ENCODE measurements around the gene ALPL. TPM values are rescaled to one million over a fixed set of nuclear protein-coding genes. Genes with fewer than 3 reads are reported as not detected.

ALPL gene
- polyA plus RNA-seq, 3 donors = not detected

- H3K4me1 ChIP-seq (ENCODE audit: control insufficient read depth in 1 of 2, insufficient read depth in 2 of 2, low read length in 2 of 2) = no peaks in the 10 kb centered on the region
- H3K4me3 ChIP-seq (replicated peaks in 1 of 3; ENCODE audit: low read depth in 2 of 3, low read length in 3 of 3) = no peak overlapping the region
- H3K36me3 ChIP-seq (replicated peaks in 1 of 2; ENCODE audit: control insufficient read depth in 1 of 2, insufficient read depth in 2 of 2, low read length in 2 of 2) = no peaks in the 10 kb centered on the region
- no peak for DNase-seq
- Mint-ChIP-seq H3K4me1 (no peaks in the 10 kb centered on the region), H3K4me3 (no peak overlapping the region), H3K27ac (no peak overlapping the region), H3K36me3 (no peaks in the 10 kb centered on the region), H3K27me3 (ENCODE audit: low read depth in 3 of 3) (peaks cover 24 to 26% (median 26%) of the 10 kb centered on the region in 3 donors), H3K9me3 (peaks cover 0 to 10% (median under 1%) of the 10 kb centered on the region in 7 donors)
- 79% methylated on average over 4 of the region's 6 CpGs for WGBS (ENCODE audit: insufficient coverage)
- H3K9me3 ChIP-seq (replicated peaks in 1 of 2; ENCODE audit: control insufficient read depth in 1 of 2, insufficient read depth in 1 of 2, low read length in 2 of 2) = no peaks in the 10 kb centered on the region
- no peak for TF ChIP-seq CTCF (IDR thresholded peaks at IDR 0.05)
- no peak overlapping the region for H2AFZ ChIP-seq (ENCODE audit: insufficient read depth, low read depth, low read length, poor library complexity, severe bottlenecking)
- H3K9ac ChIP-seq (ENCODE audit: insufficient read depth, low read length, poor library complexity, severe bottlenecking) = no peak overlapping the region
- no peak overlapping the region for H3K27ac ChIP-seq (ENCODE audit: low read depth in 1 of 2, low read length in 2 of 2)
- no peak overlapping the region for H3K4me2 ChIP-seq (replicated peaks; ENCODE audit: extremely low read depth, low read length, poor library complexity, severe bottlenecking)
- no peaks in the 10 kb centered on the region for H4K20me1 ChIP-seq (ENCODE audit: insufficient read depth, low read length)
- peaks cover 3 to 6% of the 10 kb centered on the region in 2 donors for H3K27me3 ChIP-seq (ENCODE audit: control insufficient read depth in 2 of 2, insufficient read depth in 2 of 2, low read length in 2 of 2)
- intact Hi-C loops (cut with micrococcal nuclease) = no loop called here
- H3K79me2 ChIP-seq (ENCODE audit: insufficient read depth, low read length) = no peaks in the 10 kb centered on the region
These were observed 15.0 kb upstream of the ALPL start for GRCh38 chr1:21494196-21494595.

GRCh38 chr1:21495225-21495820 is 13.9 kb upstream of the ALPL start:
- intact Hi-C loops (cut with micrococcal nuclease) = no loop called here
- H3K4me1 ChIP-seq (ENCODE audit: control insufficient read depth in 1 of 2, insufficient read depth in 2 of 2, low read length in 2 of 2) = no peaks in the 10 kb centered on the region

More at GRCh38 chr1:21495225-21495820, 13.9 kb upstream of the ALPL start:
- no peak overlapping the region for H3K4me3 Mint-ChIP-seq
- Histone ChIP-seq H3K79me2 (ENCODE audit: insufficient read depth, low read length) (no peaks in the 10 kb centered on the region), H4K20me1 (ENCODE audit: insufficient read depth, low read length) (no peaks in the 10 kb centered on the region), H3K4me2 (replicated peaks; ENCODE audit: extremely low read depth, low read length, poor library complexity, severe bottlenecking) (no peak overlapping the region), H3K9ac (ENCODE audit: insufficient read depth, low read length, poor library complexity, severe bottlenecking) (no peak overlapping the region), H2AFZ (ENCODE audit: insufficient read depth, low read depth, low read length, poor library complexity, severe bottlenecking) (no peak overlapping the region), H3K27me3 (ENCODE audit: control insufficient read depth in 2 of 2, insufficient read depth in 2 of 2, low read length in 2 of 2) (peaks cover 3 to 6% of the 10 kb centered on the region in 2 donors), H3K9me3 (replicated peaks in 1 of 2; ENCODE audit: control insufficient read depth in 1 of 2, insufficient read depth in 1 of 2, low read length in 2 of 2) (no peaks in the 10 kb centered on the region), H3K4me3 (replicated peaks in 1 of 3; ENCODE audit: low read depth in 2 of 3, low read length in 3 of 3) (no peak overlapping the region), H3K27ac (ENCODE audit: low read depth in 1 of 2, low read length in 2 of 2) (no peak overlapping the region), H3K36me3 (replicated peaks in 1 of 2; ENCODE audit: control insufficient read depth in 1 of 2, insufficient read depth in 2 of 2, low read length in 2 of 2) (no peaks in the 10 kb centered on the region)
- WGBS (ENCODE audit: insufficient coverage) = 92% methylated on average over 5 of the region's 7 CpGs
- peaks cover 24 to 29% (median 27%) of the 10 kb centered on the region in 3 donors for H3K27me3 Mint-ChIP-seq (ENCODE audit: low read depth in 3 of 3)
- no peak for DNase-seq
- H3K4me1 Mint-ChIP-seq = no peaks in the 10 kb centered on the region
- no peak overlapping the region for H3K27ac Mint-ChIP-seq
- H3K36me3 Mint-ChIP-seq = no peaks in the 10 kb centered on the region
- TF ChIP-seq CTCF (IDR thresholded peaks at IDR 0.05) = no peak
- H3K9me3 Mint-ChIP-seq = peaks cover 0 to 15% (median 2%) of the 10 kb centered on the region in 7 donors
